Tibial nerve (tissue), 4 donors: ENCODE measurements around the gene ATXN7L1. TPM values are rescaled to one million over a fixed set of nuclear protein-coding genes. Genes with fewer than 3 reads are reported as not detected.
A peak's percentile ranks its signal among the peaks of the same experiment; 100 is the strongest.

Source experiments
- DNase-seq, 2 donors: peaks; one replicate each; pipeline ENCODE4 v3.0.0-alpha.2; 2019; ENCODE audit warnings: low spot score in 2 of 2
- H3K27ac ChIP-seq, 4 donors: fragments of 200-600 bp; sonication (generic) in 3 of 4; one replicate each; pipeline ENCODE4 v1.5.1; 2017 to 2019; ENCODE audit warnings: mild to moderate bottlenecking in 1 of 4
- H3K27me3 ChIP-seq, 2 donors: fragments of 200-600 bp; sonication (generic) in 1 of 2; one replicate each; pipeline versions ENCODE4 v1.5.1 to v1.6.0; 2017 to 2019
- H3K36me3 ChIP-seq, 3 donors: fragments of 200-600 bp; sonication (generic); one replicate each; pipeline ENCODE4 v1.5.1; 2018 to 2019
- H3K4me1 ChIP-seq, 4 donors: fragments of 200-600 bp; sonication (generic) in 3 of 4; one replicate each; pipeline ENCODE4 v1.5.1; 2017 to 2019
- H3K4me3 ChIP-seq, 4 donors: fragments of 200-600 bp; sonication (generic) in 3 of 4; one replicate each; pipeline ENCODE4 v1.5.1; 2017 to 2019; ENCODE audit warnings: mild to moderate bottlenecking in 1 of 4, moderate library complexity in 1 of 4
- H3K9me3 ChIP-seq, 4 donors: fragments of 200-600 bp; sonication (generic) in 3 of 4; one replicate each; pipeline ENCODE4 v1.5.1; 2017 to 2019
- EP300 ChIP-seq, 2 donors: sonication (generic); formaldehyde crosslinking; IDR thresholded peaks; one replicate each; pipeline ENCODE4 v1.6.1; 2017; ENCODE audit warnings: antibody characterized with exemption in 2 of 2, mild to moderate bottlenecking in 1 of 2
- POLR2A ChIP-seq, 2 donors: fragments of 450-650 bp; IDR thresholded peaks; one replicate each; pipeline ENCODE4 v1.6.1; 2017; ENCODE audit warnings: antibody characterized with exemption in 2 of 2, mild to moderate bottlenecking in 2 of 2, moderate library complexity in 2 of 2
- WGBS, 2 donors: methylation state at CpG; one replicate each; pipeline ENCODE4 v1.1.5; 2018; 5-methylcytosine and 5-hydroxymethylcytosine counted together
- total RNA-seq, 4 donors: library from RNA; depleted of rRNA; stranded (reverse); fragments of >200 nt; gene quantifications; one replicate each; pipeline ENCODE4 v1.1.0, GENCODE V29; 2016
- TF ChIP-seq, protein P1 (sequence below), 5 experiments: fragments of 200-600 bp in 3 of 5; fragments of 450-650 bp in 2 of 5; sonication (generic) in 3 of 5; IDR thresholded peaks; one replicate each; pipeline ENCODE4 v1.5.1; 2016 to 2019; ENCODE audit warnings: antibody characterized with exemption in 5 of 5, mild to moderate bottlenecking in 3 of 5, moderate library complexity in 2 of 5

Gene ATXN7L1
- total RNA-seq, 4 donors from 2014 or later, result 14.6 to 22.5 (median 19.1) TPM

- no peak for DNase-seq
- Histone ChIP-seq H3K27ac (no peak overlapping the region), H3K9me3 (no peaks in the 10 kb centered on the region), H3K36me3 (peaks cover 0 to 7% (median 0%) of the 10 kb centered on the region in 3 donors), H3K27me3 (no peaks in the 10 kb centered on the region), H3K4me3 (no peak overlapping the region), H3K4me1 (peaks cover 0 to 7% (median 0%) of the 10 kb centered on the region in 4 donors)
- 69 to 72% methylated on average over 2 of the region's 2 CpGs for WGBS, 2 donors
- no peak for TF ChIP-seq EP300 (IDR thresholded peaks at IDR 0.05)
- TF ChIP-seq POLR2A (IDR thresholded peaks at IDR 0.05), result no peak
- TF ChIP-seq, protein P1, sequence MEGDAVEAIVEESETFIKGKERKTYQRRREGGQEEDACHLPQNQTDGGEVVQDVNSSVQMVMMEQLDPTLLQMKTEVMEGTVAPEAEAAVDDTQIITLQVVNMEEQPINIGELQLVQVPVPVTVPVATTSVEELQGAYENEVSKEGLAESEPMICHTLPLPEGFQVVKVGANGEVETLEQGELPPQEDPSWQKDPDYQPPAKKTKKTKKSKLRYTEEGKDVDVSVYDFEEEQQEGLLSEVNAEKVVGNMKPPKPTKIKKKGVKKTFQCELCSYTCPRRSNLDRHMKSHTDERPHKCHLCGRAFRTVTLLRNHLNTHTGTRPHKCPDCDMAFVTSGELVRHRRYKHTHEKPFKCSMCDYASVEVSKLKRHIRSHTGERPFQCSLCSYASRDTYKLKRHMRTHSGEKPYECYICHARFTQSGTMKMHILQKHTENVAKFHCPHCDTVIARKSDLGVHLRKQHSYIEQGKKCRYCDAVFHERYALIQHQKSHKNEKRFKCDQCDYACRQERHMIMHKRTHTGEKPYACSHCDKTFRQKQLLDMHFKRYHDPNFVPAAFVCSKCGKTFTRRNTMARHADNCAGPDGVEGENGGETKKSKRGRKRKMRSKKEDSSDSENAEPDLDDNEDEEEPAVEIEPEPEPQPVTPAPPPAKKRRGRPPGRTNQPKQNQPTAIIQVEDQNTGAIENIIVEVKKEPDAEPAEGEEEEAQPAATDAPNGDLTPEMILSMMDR (IDR thresholded peaks at IDR 0.05), result no peak
Measured at GRCh38 chr7:105728028-105728427, 148.4 kb downstream of the ATXN7L1 start.

DNA sequence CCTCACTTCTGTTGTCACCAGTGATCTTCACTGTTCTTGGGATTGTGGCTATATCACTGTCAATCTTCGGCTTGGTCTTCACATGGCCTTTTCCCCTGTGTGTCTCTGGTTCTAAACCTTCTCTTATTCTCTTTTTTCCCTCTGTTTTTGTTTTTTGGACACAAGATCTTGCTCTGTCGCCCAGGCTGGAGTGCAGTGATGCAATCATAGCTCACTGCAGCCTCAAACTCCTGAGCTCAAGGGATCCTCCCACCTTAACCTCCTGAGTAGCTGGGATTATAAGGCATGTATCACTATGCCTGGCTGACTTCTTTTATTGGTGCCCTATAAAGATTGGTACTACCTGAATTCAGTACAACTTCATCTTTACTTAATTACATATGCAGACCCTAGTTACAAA, 151.7 kb downstream of the ATXN7L1 start:
- H3K4me3 ChIP-seq, result no peak overlapping the region
- H3K27ac ChIP-seq, result no peak overlapping the region
- no peaks in the 10 kb centered on the region for H3K27me3 ChIP-seq
- H3K36me3 ChIP-seq, result peaks cover 0 to 7% (median 0%) of the 10 kb centered on the region in 3 donors
- WGBS, 2 donors, result 94 to 95% methylated on average over 2 of the region's 2 CpGs
- no peak for DNase-seq
- TF ChIP-seq EP300 (IDR thresholded peaks at IDR 0.05) (no peak), POLR2A (IDR thresholded peaks at IDR 0.05) (no peak)
- TF ChIP-seq, protein P1 (IDR thresholded peaks at IDR 0.05), result no peak
- peaks cover 0 to 12% (median 0%) of the 10 kb centered on the region in 4 donors for H3K4me1 ChIP-seq
- no peaks in the 10 kb centered on the region for H3K9me3 ChIP-seq

DNA sequence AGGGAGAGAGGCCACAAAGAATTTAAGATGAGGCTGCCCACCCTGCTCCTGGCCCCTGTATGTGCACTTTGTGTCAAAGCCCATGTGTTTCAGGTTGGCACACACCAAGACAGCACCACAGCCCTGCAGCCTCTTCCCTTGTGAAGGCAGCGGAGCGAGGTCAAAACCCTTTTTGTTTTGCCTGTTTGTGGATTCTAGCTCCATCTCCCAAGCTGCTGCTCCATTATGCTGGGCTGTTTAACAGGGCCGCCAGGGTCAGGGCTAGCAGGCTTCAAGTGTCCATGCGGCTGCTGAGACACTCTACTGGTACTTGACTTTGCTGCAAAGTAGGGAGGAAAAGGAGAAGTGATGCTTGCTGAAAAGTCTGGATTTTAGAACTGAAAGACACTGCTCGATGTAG, 152.8 kb downstream of the ATXN7L1 start:
- WGBS, 2 donors, result 40 to 56% methylated on average over 5 of the region's 5 CpGs
- no peaks in the 10 kb centered on the region for H3K9me3 ChIP-seq
- DNase-seq, result no peak
- H3K36me3 ChIP-seq, result peaks cover 0 to 7% (median 0%) of the 10 kb centered on the region in 3 donors
- H3K27me3 ChIP-seq, result no peaks in the 10 kb centered on the region
- TF ChIP-seq EP300 (IDR thresholded peaks at IDR 0.05) (no peak), POLR2A (IDR thresholded peaks at IDR 0.05) (no peak)
- TF ChIP-seq, protein P1 (IDR thresholded peaks at IDR 0.05), result no peak
- peaks cover 0 to 18% (median 0%) of the 10 kb centered on the region in 4 donors for H3K4me1 ChIP-seq
- no peak overlapping the region for H3K4me3 ChIP-seq
- H3K27ac ChIP-seq, result peak overlapping the region in 2 of 4 donors; percentile 22 to 53

DNA sequence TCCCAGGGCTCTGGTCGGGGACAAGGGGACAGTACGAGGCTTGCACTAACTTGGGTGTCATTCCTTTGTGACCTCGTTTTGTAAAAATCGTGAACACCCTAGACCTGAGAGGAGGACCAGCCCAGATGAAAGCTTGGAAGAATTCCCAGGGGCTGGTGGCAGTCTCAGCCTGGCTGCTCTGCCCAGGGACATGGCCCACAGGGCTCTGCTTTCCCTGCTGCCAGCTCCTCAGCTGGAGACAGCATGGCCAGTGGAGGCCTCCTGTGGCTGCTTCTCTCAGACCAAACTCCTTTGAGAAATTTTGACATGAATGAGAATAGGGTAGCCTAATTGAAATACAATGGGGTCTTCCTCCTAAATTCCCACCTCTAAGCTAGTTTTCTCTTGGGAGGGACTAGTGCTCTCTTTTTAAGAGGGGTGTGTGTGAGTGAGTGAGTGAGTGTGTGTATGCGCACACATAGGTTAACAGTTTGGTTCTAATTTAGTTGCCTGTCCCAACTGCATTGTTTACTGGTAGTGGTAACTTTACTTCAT, 154.8 kb downstream of the ATXN7L1 start:
- H3K4me1 ChIP-seq, result peaks cover 0 to 19% (median 0%) of the 10 kb centered on the region in 4 donors
- no peaks in the 10 kb centered on the region for H3K9me3 ChIP-seq
- no peak overlapping the region for H3K27ac ChIP-seq
- no peak overlapping the region for H3K4me3 ChIP-seq
- no peaks in the 10 kb centered on the region for H3K27me3 ChIP-seq
- WGBS, 2 donors, result 88 to 97% methylated on average over 5 of the region's 5 CpGs
- TF ChIP-seq POLR2A (IDR thresholded peaks at IDR 0.05) (no peak), EP300 (IDR thresholded peaks at IDR 0.05) (no peak)
- TF ChIP-seq, protein P1 (IDR thresholded peaks at IDR 0.05), result no peak
- DNase-seq, result no peak
- H3K36me3 ChIP-seq, result peaks cover 0 to 6% (median 0%) of the 10 kb centered on the region in 3 donors

- no peak for DNase-seq
- H3K4me3 ChIP-seq, result no peak overlapping the region
- H3K9me3 ChIP-seq, result no peaks in the 10 kb centered on the region
- no peak for TF ChIP-seq EP300 (IDR thresholded peaks at IDR 0.05)
- TF ChIP-seq, protein P1 (IDR thresholded peaks at IDR 0.05), result no peak
- TF ChIP-seq POLR2A (IDR thresholded peaks at IDR 0.05), result no peak
- H3K27ac ChIP-seq, result no peak overlapping the region
- WGBS, 2 donors, result 74 to 93% methylated on average over 4 of the region's 4 CpGs
- no peaks in the 10 kb centered on the region for H3K27me3 ChIP-seq
- H3K4me1 ChIP-seq, result peaks cover 0 to 19% (median 0%) of the 10 kb centered on the region in 4 donors
- no peaks in the 10 kb centered on the region for H3K36me3 ChIP-seq
Measured at GRCh38 chr7:105719919-105720318, 156.5 kb downstream of the ATXN7L1 start.
